MCF 10A (cell line): ENCODE data around the gene NCK2. TPM values are rescaled to one million over a fixed set of nuclear protein-coding genes. Genes with fewer than 3 reads are reported as not detected.

Source experiments
- BruUV-seq: library from RNA; stranded (reverse); fragments of 400-500 nt; replicated peaks from 2 replicates; lab custom pipeline; 2021; lab: Mats Ljungman, UMichigan
- CTCF ChIA-PET: fragments of 300-600 bp; sonication (Branson Sonifier 250); formaldehyde crosslinking; extraction: SDS; loops from one replicate; lab custom pipeline; 2021; ENCODE audit warnings: antibody characterized with exemption, inconsistent platforms; lab: Yijun Ruan, JAX
- POLR2A ChIA-PET: fragments of 300-600, 350-650 bp; sonication (Branson Sonifier 250); formaldehyde crosslinking; extraction: SDS; loops from one replicate; lab custom pipeline; 2020; ENCODE audit warnings: antibody characterized with exemption, inconsistent platforms; lab: Yijun Ruan, JAX
- DNase-seq: peaks from one replicate; pipeline ENCODE4 v3.0.0-alpha.2; 2018; ENCODE audit not compliant: unreplicated experiment
- H3K27ac Mint-ChIP-seq: one replicate; pipeline ENCODE4 v1.8.0; 2022; ENCODE audit warnings: mild to moderate bottlenecking, low read depth, mixed read lengths; ENCODE audit not compliant: unreplicated experiment
- H3K27me3 Mint-ChIP-seq: one replicate; pipeline ENCODE4 v1.8.0; 2022; ENCODE audit warnings: mixed read lengths; ENCODE audit not compliant: insufficient read depth, unreplicated experiment
- H3K36me3 Mint-ChIP-seq: one replicate; pipeline ENCODE4 v1.8.0; 2022; ENCODE audit warnings: mild to moderate bottlenecking, moderate library complexity, mixed read lengths; ENCODE audit not compliant: insufficient read depth, unreplicated experiment
- H3K4me1 Mint-ChIP-seq: one replicate; pipeline ENCODE4 v1.8.0; 2022; ENCODE audit warnings: mixed read lengths; ENCODE audit not compliant: insufficient read depth, unreplicated experiment
- H3K4me3 Mint-ChIP-seq: one replicate; pipeline ENCODE4 v1.8.0; 2022; ENCODE audit warnings: mild to moderate bottlenecking, moderate library complexity, mixed read lengths; ENCODE audit not compliant: unreplicated experiment
- H3K9me3 Mint-ChIP-seq: one replicate; pipeline ENCODE4 v1.8.0; 2022; ENCODE audit warnings: mixed read lengths; ENCODE audit not compliant: unreplicated experiment
- CTCF ChIP-seq: fragments of 200-600 bp; IDR thresholded peaks from one replicate; pipeline ENCODE4 v1.8.0; 2022; ENCODE audit warnings: antibody characterized with exemption, mild to moderate bottlenecking; ENCODE audit not compliant: unreplicated experiment
- intact Hi-C: fragments of 100-400 bp; cut with micrococcal nuclease; formaldehyde crosslinking; loops from 2 replicates; pipeline ENCODE4 v1.14.1; 2022
- total RNA-seq: library from RNA; stranded (reverse); gene quantifications from 2 replicates; pipeline ENCODE4 v1.2.3, GENCODE V29; 2022

Gene NCK2
- total RNA-seq, 1 experiment from 2014 or later: 36.5 TPM

- intact Hi-C loops: loop anchor here (5.0 kb wide), 1 partner anchor 357 kb away; no protein-coding TSS in a partner anchor
- H3K4me3 Mint-ChIP-seq: peak overlapping the region; percentile 79
- H3K36me3 Mint-ChIP-seq: no peaks in the 10 kb centered on the region
- no TSS peak for BruUV-seq
- no peak for TF ChIP-seq CTCF
- H3K4me1 Mint-ChIP-seq: peaks cover 22% of the 10 kb centered on the region
- ChIA-PET POLR2A (interaction anchor here (0.7 to 1.5 kb wide), 4 partner anchors 16 to 32 kb away, joined by 3 to 4 read pairs (median 3); no protein-coding TSS in a partner anchor), CTCF (interaction anchor here (1.3 kb wide), 1 partner anchor 261 kb away, joined by 4 read pairs; no protein-coding TSS in a partner anchor)
- H3K27me3 Mint-ChIP-seq: no peaks in the 10 kb centered on the region
- H3K27ac Mint-ChIP-seq: peak overlapping the region; percentile 58
- DNase-seq: peak; percentile 52
- no peaks in the 10 kb centered on the region for H3K9me3 Mint-ChIP-seq
Measured at GRCh38 chr2:105744091-105744908, 412 bp upstream of the NCK2 start.

GRCh38 chr2:105746177-105747080, 1.7 kb downstream of the NCK2 start:
- peak overlapping the region; percentile 81 for H3K4me3 Mint-ChIP-seq
- H3K27me3 Mint-ChIP-seq: no peaks in the 10 kb centered on the region
- POLR2A ChIA-PET: interaction anchor here (0.7 to 2.0 kb wide), 8 partner anchors 25 to 167 kb away, joined by 3 to 5 read pairs (median 4); no protein-coding TSS in a partner anchor
- CTCF ChIA-PET: interaction anchor here (0.6 to 1.7 kb wide), 6 partner anchors 9 to 316 kb away, joined by 3 to 4 read pairs (median 3); no protein-coding TSS in a partner anchor
- DNase-seq: peak; percentile 55
- H3K27ac Mint-ChIP-seq: peak overlapping the region; percentile 85
- H3K4me1 Mint-ChIP-seq: peaks cover 22% of the 10 kb centered on the region
- BruUV-seq: no TSS peak
- intact Hi-C loops: loop anchor here (5.0 kb wide), 2 partner anchors 169 to 341 kb away; no protein-coding TSS in a partner anchor
- H3K9me3 Mint-ChIP-seq: no peaks in the 10 kb centered on the region
- no peak for TF ChIP-seq CTCF
- H3K36me3 Mint-ChIP-seq: no peaks in the 10 kb centered on the region

- Mint-ChIP-seq H3K27ac (no peak overlapping the region), H3K36me3 (no peaks in the 10 kb centered on the region), H3K27me3 (no peaks in the 10 kb centered on the region), H3K9me3 (no peaks in the 10 kb centered on the region), H3K4me3 (peak overlapping the region; percentile 81), H3K4me1 (peaks cover 22% of the 10 kb centered on the region)
- CTCF ChIA-PET: interaction anchor here (0.6 to 1.7 kb wide), 8 partner anchors 9 to 358 kb away, joined by 3 to 6 read pairs (median 3); no protein-coding TSS in a partner anchor
- TSS peak; percentile 19 for BruUV-seq
- no peak for DNase-seq
- intact Hi-C loops: loop anchor here (5.0 kb wide), 2 partner anchors 170 to 340 kb away; no protein-coding TSS in a partner anchor
- POLR2A ChIA-PET: interaction anchor here (2.0 kb wide), 1 partner anchor 53 kb away, joined by 5 read pairs; no protein-coding TSS in a partner anchor
- no peak for TF ChIP-seq CTCF
Measured at GRCh38 chr2:105747254-105747894, 2.7 kb downstream of the NCK2 start.
